Measurements from ENCODE around the gene TUBB8.
"Not testable (repeated sequence)": the region's sequence is repeated elsewhere in the genome, so short reads cannot be mapped to it uniquely, and the experiment has no call there.

The TUBB8 gene

DNA sequence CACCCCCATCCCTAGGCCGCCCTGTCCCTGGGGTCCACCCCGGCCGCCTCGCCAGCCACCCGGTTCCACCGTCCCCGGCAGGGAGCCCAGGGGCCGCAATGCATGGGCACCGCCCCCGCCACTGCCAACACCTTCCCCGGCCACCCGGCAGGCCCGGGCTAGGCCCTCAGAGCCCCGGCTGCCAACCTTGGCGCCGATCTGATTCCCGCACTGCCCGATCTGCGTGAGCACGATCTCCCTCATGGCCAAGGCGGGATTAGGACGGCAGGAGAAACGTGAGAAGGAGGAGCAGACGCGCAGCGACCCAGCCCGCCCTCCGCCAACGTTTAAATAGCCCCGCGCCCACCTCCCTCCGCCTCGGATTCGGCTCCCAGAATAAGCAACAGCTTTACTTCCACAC lies at the start of gene TUBB8:
Gene TUBB8 (minus strand): TSS at position 301 of the 400 bp plus-strand sequence. CDS start 58 bp downstream, at position 243.
- no peak for DNase-seq

- DNase-seq, result no peak
Observed at GRCh38 chr10:96466-96865, 47.4 kb upstream of the TUBB8 start.

DNA sequence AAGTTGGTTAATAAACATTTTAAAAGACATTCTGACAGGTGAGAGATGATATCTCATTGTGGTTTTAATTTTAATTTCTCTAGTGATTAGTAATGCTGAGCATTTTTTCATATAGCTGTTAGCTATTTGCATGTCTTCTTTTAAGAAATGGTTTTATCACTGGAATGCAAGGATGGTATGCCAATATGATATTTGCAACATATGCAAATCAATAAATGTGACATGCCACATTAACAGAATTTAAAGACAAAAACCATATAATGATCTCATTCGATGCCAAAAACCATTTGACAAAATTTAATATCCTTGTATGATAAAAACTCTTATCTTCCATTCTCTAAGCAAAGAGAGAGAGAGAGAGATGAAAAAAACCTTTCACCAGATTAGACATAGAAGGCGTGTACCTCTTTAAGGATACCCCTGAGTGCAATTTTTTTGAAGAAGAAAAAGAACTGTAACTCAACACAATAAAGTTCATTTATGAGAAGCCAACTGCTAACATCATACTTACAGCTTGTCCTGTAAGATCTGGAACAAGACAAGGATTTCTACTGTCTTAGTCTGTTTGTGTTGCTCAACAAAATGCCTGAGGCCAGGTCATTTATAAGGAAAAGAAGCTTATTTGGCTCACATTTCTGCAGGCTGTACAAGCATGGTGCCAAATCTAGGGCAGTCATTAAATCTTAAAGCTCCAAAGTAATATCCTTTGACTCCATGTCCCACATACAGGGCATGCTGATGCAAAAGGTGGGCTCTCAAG lies 46.4 kb upstream of the TUBB8 start:
- DNase-seq, result no peak

DNA sequence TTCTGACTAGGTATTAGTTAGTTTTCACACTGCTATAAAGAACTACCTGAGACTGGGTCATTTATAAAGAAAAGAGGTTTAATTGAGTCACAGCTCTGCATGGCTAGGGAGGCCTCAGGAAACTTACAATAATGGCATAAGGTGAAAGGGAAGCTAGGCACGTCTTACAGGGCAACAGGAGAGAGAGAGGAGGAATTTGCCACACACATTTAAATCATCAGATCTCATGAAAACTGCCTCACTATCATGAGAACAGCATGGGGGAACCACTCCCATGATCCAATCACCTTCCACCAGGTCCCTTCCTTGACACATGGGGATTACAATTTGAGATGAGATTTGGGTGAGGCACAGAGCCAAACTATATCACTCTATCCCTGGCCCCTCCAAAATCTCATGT lies 45.5 kb upstream of the TUBB8 start:
- no peak for DNase-seq

- no peak for DNase-seq
Observed at GRCh38 chr10:92846-93245, 43.8 kb upstream of the TUBB8 start.

GRCh38 chr10:92153-92552 lies 43.1 kb upstream of the TUBB8 start:
- no peak for DNase-seq

GRCh38 chr10:91313-91712 lies 42.2 kb upstream of the TUBB8 start:
- DNase-seq, result no peak

GRCh38 chr10:90161-90560 lies 41.1 kb upstream of the TUBB8 start:
- DNase-seq, result no peak

- no peak for DNase-seq
Observed at GRCh38 chr10:89248-89647, 40.2 kb upstream of the TUBB8 start.

GRCh38 chr10:88253-88652 lies 39.2 kb upstream of the TUBB8 start:
- no peak for DNase-seq

DNA sequence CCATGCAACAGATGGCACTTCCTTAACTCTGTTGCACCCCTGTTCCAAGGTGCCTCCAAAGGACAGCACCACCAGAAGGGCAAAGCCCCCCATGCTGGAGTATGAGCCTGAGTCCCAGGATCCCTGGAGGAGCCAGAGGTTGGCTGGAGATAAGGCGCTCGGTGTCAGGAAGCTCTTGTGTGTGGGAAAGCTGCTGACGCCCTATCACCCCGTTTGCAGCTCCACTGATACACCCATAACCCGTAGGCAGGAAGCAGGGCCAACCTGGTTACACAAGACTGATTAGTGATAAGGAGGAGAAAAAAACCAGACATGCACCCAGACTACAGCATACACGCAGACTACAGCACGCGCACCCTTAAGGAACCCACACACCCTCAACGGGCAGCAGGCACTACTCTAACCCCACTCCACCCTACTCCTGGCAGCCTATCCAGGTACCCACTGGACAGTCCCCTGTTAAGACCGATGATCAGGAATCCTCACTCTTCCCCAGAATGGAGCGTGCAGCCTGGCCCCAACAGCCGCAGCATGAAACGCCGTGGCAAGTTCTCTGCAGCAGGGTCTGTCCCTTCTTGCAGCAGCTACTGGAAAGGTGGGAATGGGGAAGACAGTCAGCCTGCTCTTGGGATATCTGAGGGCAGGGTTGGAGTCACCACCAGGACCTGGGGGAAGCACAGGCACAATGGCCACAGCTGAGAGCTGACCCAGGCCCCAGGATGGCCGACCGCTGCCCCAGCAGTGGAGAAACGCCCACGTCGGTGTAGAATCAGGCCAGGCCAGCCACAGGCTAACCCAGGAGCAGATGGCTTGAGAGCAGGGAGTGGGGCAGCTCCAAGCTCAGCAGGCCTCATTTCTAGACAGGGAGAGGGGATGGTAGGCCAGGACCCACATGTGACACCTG lies 38.3 kb upstream of the TUBB8 start:
- DNase-seq, result no peak

GRCh38 chr10:86031-86430 lies 36.9 kb upstream of the TUBB8 start:
- DNase-seq, result no peak

DNA sequence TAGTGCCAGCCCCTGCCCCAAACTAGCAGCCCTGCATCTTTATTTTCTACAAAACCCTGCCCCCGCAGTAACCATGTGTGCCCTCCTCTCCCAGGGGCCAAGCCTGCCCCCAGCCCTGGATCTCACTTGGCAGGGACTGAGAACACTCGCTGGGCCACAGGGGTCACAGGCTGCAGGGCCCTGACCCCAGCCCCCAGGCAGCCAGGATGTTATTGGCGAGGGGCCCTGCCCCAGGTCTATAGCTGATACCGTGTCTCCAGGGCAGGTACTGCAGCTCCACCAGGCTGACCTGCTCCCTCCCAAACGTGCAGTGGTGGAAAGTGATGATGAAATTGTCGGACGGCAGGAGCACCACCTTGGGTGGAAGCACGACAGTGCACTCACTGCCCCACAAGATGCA lies 35.9 kb upstream of the TUBB8 start:
- no peak for DNase-seq

DNA sequence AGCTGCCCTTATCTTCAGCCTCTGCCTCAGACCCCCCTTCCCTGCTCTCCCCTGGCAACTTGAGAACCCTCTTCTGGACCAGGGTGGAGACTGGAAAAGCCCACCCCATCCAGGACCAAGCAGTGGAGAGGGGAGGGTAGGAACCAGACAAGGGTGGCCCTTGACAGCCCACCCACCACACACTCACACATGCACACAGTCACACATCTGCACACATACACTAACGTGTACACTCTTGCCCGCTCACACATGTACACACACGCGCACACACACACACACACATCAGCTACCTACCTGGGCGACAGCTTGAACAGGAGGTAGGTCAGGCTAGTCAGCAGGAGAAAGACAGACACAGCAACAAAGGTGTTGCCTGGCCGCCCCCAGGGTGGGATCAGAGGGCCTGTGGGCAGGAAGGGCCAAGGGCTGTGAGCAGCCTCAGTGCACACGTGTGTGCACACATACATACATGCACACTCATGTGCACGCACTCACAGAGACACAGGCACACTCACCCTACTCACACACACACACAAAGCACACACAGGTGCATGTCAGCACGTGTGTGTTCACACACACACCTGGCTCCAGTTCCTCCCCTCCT lies 34.9 kb upstream of the TUBB8 start:
- no peak for DNase-seq

GRCh38 chr10:80477-81105 lies 31.5 kb upstream of the TUBB8 start:
- DNase-seq, result no peak

DNA sequence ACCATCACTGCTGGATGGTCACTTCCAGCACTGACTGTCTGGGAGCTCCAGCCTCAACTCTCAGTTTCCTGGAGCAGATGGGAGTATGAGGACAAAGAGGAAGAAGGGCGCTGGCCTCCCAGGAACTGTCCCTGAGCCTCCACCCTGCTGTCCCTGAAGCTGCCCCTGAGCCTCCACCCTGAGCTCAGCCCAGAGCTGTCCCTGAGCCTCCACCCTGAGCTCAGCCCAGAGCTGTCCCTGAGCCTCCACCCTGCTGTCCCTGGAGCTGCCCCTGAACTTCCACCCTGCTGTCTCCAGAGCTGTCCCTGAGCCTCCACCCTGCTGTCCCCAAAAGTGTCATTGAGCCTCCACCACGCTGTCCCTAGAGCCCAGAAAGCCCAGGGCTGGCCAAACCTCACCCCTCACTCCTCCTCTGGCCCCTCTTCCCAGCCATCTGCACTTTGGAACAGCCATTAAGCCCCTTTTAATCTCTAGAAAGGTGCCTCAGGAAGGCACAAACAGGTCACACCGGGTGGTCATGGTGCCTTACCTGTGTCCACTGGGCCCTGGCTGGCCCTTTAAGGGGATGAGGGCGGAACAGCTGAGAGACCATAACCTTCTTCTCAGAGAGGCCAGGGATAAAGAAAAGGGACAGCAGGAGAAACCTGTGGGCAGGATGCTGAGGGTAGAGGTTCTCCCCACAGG lies 30.6 kb upstream of the TUBB8 start:
- DNase-seq, result no peak

DNA sequence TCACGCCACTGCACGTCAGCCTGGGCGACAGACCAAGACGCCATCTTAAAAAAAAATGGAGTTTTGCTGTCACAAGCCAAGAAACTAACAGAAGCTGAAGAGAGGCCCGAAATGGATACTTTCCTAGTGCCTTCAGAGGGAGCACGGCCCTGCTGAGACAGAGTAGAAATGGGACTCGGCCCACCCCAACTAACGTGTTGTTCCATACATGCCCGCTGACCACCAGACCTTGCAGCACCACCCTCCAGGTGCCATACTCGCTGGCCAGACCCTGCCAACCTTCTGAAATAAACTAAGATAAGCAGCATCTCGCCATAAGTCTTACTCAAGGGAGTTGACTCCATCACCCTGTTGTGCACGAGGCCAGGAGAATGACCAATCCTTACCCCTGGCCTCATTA lies 29.5 kb upstream of the TUBB8 start:
- DNase-seq, result no peak

GRCh38 chr10:74266-74621 lies 25.1 kb upstream of the TUBB8 start:
- not testable (repeated sequence) for DNase-seq

DNA sequence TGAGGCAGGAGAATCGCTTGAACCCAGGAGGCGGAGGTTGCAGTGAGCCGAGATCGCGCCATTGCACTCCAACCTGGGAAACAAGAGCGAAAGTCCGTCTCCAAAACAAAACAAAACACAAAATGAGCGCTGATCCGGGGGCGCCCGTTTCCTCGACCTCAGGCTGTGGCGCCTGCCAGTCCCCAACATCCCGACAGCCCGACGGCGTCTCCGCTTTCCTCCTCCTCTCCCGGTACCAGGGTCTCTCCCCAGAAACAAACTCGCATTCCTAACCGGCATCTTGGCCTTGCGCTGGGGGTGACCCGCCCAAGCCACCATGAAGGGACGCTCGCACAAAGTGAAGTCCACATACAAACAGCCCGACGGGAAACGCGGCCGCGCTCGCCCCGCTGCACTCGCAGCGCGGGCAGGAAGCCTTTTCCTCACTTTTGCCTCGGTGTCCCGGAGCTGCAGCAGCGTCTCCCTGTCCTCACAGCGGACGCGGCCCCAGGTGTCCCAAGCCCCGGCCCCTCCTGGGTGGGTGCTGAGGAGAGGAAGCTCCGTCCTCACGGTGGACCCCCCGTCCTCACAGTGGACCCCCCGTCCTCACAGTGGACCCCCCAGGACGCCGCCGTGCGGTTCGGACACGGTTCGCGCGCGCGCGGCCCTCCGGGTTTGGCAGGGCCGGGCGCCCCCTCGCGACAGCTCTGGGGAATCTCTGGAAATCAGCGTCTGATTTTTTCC lies 24.6 kb upstream of the TUBB8 start:
- peak; percentile 16 for DNase-seq

DNA sequence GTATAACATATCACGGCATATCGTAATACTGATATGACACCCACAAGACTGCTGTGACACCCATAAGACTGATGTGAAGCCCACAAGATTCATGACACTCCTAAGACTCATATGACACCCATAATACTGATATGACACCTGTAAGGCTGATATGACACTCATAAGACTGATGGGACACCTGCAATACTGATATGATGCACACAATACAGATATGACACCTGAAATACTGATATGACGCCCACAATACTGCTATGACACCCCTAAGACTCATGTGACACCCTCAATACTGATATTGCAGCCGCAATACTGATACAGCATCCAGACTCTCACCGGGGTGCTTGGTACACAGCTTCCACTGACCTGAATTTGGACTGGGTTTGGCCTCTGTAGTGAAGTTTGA lies 19.1 kb upstream of the TUBB8 start:
- DNase-seq, result not testable (repeated sequence)

DNA sequence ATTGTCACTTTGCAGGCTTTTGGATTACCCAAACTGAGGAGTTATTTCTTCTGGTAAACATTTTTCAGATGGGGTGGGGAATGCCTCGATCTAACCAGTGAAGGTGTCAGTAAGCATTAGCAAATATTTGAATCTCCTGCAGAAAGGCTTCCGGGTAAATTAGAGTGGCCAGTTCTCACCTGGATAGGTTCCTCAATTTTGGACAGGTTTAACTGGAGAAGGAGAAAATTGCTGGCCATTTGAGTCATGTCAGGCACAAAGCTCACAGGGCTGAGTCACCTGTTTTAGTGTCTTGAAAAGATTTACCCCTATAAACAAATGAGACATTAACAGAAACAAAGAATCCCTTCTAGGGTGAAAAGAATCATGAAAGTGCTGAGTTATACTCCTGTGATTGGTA lies 830 bp upstream of the TUBB8 start:
- DNase-seq, result not testable (repeated sequence)

DNA sequence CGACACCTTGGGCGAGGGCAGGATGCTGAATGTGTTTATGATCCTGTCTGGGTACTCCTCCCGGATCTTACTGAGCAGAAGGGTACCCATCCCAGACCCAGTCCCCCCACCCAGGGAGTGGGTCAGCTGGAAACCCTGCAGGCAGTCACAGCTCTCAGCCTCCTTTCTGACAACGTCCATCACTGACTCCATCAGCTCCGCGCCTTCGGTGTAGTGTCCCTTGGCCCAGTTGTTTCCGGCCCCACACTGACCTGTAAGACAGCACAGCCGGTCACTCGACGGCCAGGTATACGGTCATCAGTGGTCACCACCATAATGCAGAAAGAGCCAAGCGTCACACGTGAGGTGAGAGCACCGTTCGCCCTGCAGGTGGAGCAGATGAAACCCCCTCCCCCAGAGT lies 1.2 kb downstream of the TUBB8 start:
- not testable (repeated sequence) for DNase-seq
